MCF 10A (cell line): ENCODE results near the gene SOAT2. TPM values are rescaled to one million over a fixed set of nuclear protein-coding genes. Genes with fewer than 3 reads are reported as not detected.
"Not testable (repeated sequence)": the region's sequence is repeated elsewhere in the genome, so short reads cannot be mapped to it uniquely, and the experiment has no call there.

Experiments used
- BruUV-seq: library from RNA; stranded (reverse); fragments of 400-500 nt; replicated peaks from 2 replicates; lab custom pipeline; 2021; lab: Mats Ljungman, UMichigan
- CTCF ChIA-PET: fragments of 300-600 bp; sonication (Branson Sonifier 250); formaldehyde crosslinking; extraction: SDS; loops from one replicate; lab custom pipeline; 2021; ENCODE audit warnings: antibody characterized with exemption, inconsistent platforms; lab: Yijun Ruan, JAX
- POLR2A ChIA-PET: fragments of 300-600, 350-650 bp; sonication (Branson Sonifier 250); formaldehyde crosslinking; extraction: SDS; loops from one replicate; lab custom pipeline; 2020; ENCODE audit warnings: antibody characterized with exemption, inconsistent platforms; lab: Yijun Ruan, JAX
- DNase-seq: peaks from one replicate; pipeline ENCODE4 v3.0.0-alpha.2; 2018; ENCODE audit not compliant: unreplicated experiment
- H3K27ac Mint-ChIP-seq: one replicate; pipeline ENCODE4 v1.8.0; 2022; ENCODE audit warnings: mild to moderate bottlenecking, low read depth, mixed read lengths; ENCODE audit not compliant: unreplicated experiment
- H3K27me3 Mint-ChIP-seq: one replicate; pipeline ENCODE4 v1.8.0; 2022; ENCODE audit warnings: mixed read lengths; ENCODE audit not compliant: insufficient read depth, unreplicated experiment
- H3K36me3 Mint-ChIP-seq: one replicate; pipeline ENCODE4 v1.8.0; 2022; ENCODE audit warnings: mild to moderate bottlenecking, moderate library complexity, mixed read lengths; ENCODE audit not compliant: insufficient read depth, unreplicated experiment
- H3K4me1 Mint-ChIP-seq: one replicate; pipeline ENCODE4 v1.8.0; 2022; ENCODE audit warnings: mixed read lengths; ENCODE audit not compliant: insufficient read depth, unreplicated experiment
- H3K4me3 Mint-ChIP-seq: one replicate; pipeline ENCODE4 v1.8.0; 2022; ENCODE audit warnings: mild to moderate bottlenecking, moderate library complexity, mixed read lengths; ENCODE audit not compliant: unreplicated experiment
- H3K9me3 Mint-ChIP-seq: one replicate; pipeline ENCODE4 v1.8.0; 2022; ENCODE audit warnings: mixed read lengths; ENCODE audit not compliant: unreplicated experiment
- intact Hi-C: fragments of 100-400 bp; cut with micrococcal nuclease; formaldehyde crosslinking; loops from 2 replicates; pipeline ENCODE4 v1.14.1; 2022
- total RNA-seq: library from RNA; stranded (reverse); gene quantifications from 2 replicates; pipeline ENCODE4 v1.2.3, GENCODE V29; 2022
- TF ChIP-seq, protein P1 (sequence below): fragments of 200-600 bp; IDR thresholded peaks from one replicate; pipeline ENCODE4 v1.8.0; 2022; ENCODE audit warnings: antibody characterized with exemption, mild to moderate bottlenecking; ENCODE audit not compliant: unreplicated experiment

Gene SOAT2
- total RNA-seq, 1 experiment from 2014 or later = not detected

- intact Hi-C loops = no loop called here
Observed at GRCh38 chr12:53161119-53161911, 58.0 kb downstream of the SOAT2 start.

DNA sequence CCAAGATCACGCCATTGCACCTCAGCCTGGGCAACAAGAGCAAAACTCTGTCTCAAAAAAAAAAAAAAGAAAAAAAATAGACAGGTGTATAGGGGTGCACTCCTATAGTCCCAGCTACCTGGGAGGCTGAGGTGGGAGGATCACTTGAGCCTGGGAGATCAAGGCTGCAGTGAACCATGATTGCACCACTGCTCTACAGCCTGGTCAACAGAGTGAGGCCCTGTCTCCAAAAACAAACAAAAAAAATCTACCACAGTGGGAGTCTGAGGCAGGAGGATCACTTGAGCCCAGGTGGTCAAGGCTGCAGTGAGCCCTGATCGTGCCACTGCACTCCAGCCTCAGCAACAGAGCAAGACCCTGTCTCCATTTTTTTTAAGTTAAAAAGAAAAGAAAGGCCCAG is 59.7 kb downstream of the SOAT2 start:
- H3K36me3 Mint-ChIP-seq, H3K9me3 Mint-ChIP-seq, intact Hi-C loops, DNase-seq, H3K4me3 Mint-ChIP-seq, H3K27ac Mint-ChIP-seq, H3K27me3 Mint-ChIP-seq, H3K4me1 Mint-ChIP-seq, BruUV-seq: not testable (repeated sequence)
- CTCF ChIA-PET = interaction anchor here (0.6 to 4.6 kb wide), 4 partner anchors 12 to 125 kb away, joined by 3 to 54 read pairs (median 8); no protein-coding TSS in a partner anchor
- POLR2A ChIA-PET = interaction anchor here (0.7 kb wide), 1 partner anchor 22 kb away, joined by 3 read pairs; no protein-coding TSS in a partner anchor

More at GRCh38 chr12:53161119-53161911, 58.0 kb downstream of the SOAT2 start:
- ChIA-PET CTCF (interaction anchor here (0.6 to 4.6 kb wide), 12 partner anchors 12 to 137 kb away, joined by 3 to 54 read pairs (median 8); partner anchors contain the start of genes CSAD, MYG1 and ZNF740), POLR2A (interaction anchor here (0.5 to 2.9 kb wide), 2 partner anchors 19 to 35 kb away, joined by 3 to 11 read pairs; partner anchors contain the start of genes CSAD and ZNF740)
- H3K4me1 Mint-ChIP-seq = peaks cover 8% of the 10 kb centered on the region
- no peak overlapping the region for H3K4me3 Mint-ChIP-seq
- BruUV-seq = no TSS peak
- no peaks in the 10 kb centered on the region for H3K9me3 Mint-ChIP-seq
- DNase-seq = no peak
- TF ChIP-seq, protein P1, sequence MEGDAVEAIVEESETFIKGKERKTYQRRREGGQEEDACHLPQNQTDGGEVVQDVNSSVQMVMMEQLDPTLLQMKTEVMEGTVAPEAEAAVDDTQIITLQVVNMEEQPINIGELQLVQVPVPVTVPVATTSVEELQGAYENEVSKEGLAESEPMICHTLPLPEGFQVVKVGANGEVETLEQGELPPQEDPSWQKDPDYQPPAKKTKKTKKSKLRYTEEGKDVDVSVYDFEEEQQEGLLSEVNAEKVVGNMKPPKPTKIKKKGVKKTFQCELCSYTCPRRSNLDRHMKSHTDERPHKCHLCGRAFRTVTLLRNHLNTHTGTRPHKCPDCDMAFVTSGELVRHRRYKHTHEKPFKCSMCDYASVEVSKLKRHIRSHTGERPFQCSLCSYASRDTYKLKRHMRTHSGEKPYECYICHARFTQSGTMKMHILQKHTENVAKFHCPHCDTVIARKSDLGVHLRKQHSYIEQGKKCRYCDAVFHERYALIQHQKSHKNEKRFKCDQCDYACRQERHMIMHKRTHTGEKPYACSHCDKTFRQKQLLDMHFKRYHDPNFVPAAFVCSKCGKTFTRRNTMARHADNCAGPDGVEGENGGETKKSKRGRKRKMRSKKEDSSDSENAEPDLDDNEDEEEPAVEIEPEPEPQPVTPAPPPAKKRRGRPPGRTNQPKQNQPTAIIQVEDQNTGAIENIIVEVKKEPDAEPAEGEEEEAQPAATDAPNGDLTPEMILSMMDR = no peak
- no peaks in the 10 kb centered on the region for H3K27me3 Mint-ChIP-seq
- H3K27ac Mint-ChIP-seq = no peak overlapping the region
- H3K36me3 Mint-ChIP-seq = peaks cover 7% of the 10 kb centered on the region

DNA sequence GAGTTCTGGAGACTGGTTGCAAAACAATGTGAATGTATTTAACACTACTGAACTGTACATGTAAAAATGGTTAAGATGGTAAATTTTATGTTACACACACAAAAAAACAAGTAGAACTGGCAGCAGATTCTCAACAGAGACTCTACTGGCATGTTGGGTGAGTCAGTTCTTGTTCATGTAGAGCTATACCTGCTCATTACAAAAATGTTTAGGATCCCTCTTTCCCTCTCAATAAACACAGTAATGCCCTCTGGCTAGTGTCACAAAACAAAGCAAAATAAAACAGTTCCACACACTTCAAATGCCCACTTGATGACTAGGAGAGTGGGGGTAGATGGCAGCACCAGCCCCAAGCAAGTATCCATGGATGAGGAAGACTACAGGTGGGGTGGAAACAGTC is 63.6 kb downstream of the SOAT2 start:
- ChIA-PET POLR2A (no interaction called here), CTCF (interaction anchor here (0.9 kb wide), 1 partner anchor 12 kb away, joined by 3 read pairs; no protein-coding TSS in a partner anchor)
- no peaks in the 10 kb centered on the region for H3K9me3 Mint-ChIP-seq
- H3K4me1 Mint-ChIP-seq = peaks cover 5% of the 10 kb centered on the region
- no peaks in the 10 kb centered on the region for H3K27me3 Mint-ChIP-seq
- no peak for DNase-seq
- intact Hi-C loops = no loop called here
- TF ChIP-seq, protein P1 = no peak
- H3K36me3 Mint-ChIP-seq = peaks cover 14% of the 10 kb centered on the region
- H3K4me3 Mint-ChIP-seq = no peak overlapping the region
- BruUV-seq = no TSS peak
- H3K27ac Mint-ChIP-seq = no peak overlapping the region

DNA sequence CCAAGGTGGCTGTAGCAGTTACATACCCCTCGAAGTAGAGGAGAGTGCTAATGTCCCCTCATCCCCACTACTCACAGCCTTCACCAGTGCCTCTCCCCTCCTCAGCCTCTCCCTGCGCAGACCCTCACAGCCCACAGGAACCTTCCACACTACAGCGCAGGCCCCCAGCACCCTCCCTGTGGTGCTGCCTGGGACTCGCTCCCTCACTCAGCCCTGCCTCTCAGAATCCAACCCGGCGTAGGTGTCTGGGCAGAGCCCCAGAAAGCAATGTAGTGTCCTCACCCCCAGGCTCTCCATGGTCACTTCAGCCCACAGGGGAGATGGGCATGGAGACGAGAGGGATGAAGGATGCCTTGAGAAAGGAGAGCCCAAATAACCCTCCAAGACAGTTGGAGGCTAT is 66.4 kb downstream of the SOAT2 start:
- Mint-ChIP-seq H3K4me1 (peaks cover 7% of the 10 kb centered on the region), H3K27me3 (no peaks in the 10 kb centered on the region)
- TF ChIP-seq, protein P1 = no peak

More for the DNA sequence above, 66.4 kb downstream of the SOAT2 start:
- Mint-ChIP-seq H3K4me3 (no peak overlapping the region), H3K27ac (no peak overlapping the region), H3K9me3 (no peaks in the 10 kb centered on the region), H3K36me3 (peaks cover 22% of the 10 kb centered on the region)
- ChIA-PET CTCF (interaction anchor here (2.0 kb wide), 1 partner anchor 10 kb away, joined by 7 read pairs; no protein-coding TSS in a partner anchor), POLR2A (no interaction called here)
- no peak for DNase-seq
- BruUV-seq = no TSS peak
- intact Hi-C loops = no loop called here
